ENCODE data around the gene ROMO1. TPM values are rescaled to one million over a fixed set of nuclear protein-coding genes. Genes with fewer than 3 reads are reported as not detected.
A peak's percentile ranks its signal among the peaks of the same experiment; 100 is the strongest.
"Not testable (repeated sequence)": the region's sequence is repeated elsewhere in the genome, so short reads cannot be mapped to it uniquely, and the experiment has no call there.

ROMO1 gene
- total RNA-seq, 1 donor from 2014 or later: 128 TPM

DNA sequence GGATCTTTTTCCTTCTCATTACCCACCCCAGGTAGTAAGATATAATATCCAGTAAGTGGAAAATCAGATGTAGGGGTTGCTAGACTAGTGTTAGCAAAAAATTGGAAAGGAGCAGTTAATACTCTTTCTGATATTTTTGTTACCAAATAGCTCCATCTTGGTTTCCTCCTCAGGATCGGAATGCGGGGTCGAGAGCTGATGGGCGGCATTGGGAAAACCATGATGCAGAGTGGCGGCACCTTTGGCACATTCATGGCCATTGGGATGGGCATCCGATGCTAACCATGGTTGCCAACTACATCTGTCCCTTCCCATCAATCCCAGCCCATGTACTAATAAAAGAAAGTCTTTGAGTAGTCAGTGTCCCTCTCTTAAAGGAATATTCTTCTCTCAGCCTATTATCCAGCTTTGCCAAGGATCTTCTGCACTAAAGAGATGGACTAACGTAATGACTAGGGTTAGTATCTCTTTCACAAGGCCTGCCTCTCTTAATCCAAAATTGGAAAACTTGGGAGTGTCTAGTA, 1.5 kb downstream of the ROMO1 start:
- Mint-ChIP-seq H3K9me3 (ENCODE audit: low read depth) (no peaks in the 10 kb centered on the region), H3K27ac (ENCODE audit: unreplicated experiment) (peak overlapping the region; percentile 93), H3K4me1 (ENCODE audit: low read depth) (peaks cover 43% of the 10 kb centered on the region), H3K27me3 (ENCODE audit: low read depth) (no peaks in the 10 kb centered on the region), H3K36me3 (ENCODE audit: low read depth) (peaks cover 29% of the 10 kb centered on the region), H3K4me3 (ENCODE audit: unreplicated experiment) (peak overlapping the region; percentile 97)
- TF ChIP-seq, protein P1, sequence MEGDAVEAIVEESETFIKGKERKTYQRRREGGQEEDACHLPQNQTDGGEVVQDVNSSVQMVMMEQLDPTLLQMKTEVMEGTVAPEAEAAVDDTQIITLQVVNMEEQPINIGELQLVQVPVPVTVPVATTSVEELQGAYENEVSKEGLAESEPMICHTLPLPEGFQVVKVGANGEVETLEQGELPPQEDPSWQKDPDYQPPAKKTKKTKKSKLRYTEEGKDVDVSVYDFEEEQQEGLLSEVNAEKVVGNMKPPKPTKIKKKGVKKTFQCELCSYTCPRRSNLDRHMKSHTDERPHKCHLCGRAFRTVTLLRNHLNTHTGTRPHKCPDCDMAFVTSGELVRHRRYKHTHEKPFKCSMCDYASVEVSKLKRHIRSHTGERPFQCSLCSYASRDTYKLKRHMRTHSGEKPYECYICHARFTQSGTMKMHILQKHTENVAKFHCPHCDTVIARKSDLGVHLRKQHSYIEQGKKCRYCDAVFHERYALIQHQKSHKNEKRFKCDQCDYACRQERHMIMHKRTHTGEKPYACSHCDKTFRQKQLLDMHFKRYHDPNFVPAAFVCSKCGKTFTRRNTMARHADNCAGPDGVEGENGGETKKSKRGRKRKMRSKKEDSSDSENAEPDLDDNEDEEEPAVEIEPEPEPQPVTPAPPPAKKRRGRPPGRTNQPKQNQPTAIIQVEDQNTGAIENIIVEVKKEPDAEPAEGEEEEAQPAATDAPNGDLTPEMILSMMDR (IDR thresholded peaks at IDR 0.05): no peak
- no peak for DNase-seq (ENCODE audit: low spot score)

DNA sequence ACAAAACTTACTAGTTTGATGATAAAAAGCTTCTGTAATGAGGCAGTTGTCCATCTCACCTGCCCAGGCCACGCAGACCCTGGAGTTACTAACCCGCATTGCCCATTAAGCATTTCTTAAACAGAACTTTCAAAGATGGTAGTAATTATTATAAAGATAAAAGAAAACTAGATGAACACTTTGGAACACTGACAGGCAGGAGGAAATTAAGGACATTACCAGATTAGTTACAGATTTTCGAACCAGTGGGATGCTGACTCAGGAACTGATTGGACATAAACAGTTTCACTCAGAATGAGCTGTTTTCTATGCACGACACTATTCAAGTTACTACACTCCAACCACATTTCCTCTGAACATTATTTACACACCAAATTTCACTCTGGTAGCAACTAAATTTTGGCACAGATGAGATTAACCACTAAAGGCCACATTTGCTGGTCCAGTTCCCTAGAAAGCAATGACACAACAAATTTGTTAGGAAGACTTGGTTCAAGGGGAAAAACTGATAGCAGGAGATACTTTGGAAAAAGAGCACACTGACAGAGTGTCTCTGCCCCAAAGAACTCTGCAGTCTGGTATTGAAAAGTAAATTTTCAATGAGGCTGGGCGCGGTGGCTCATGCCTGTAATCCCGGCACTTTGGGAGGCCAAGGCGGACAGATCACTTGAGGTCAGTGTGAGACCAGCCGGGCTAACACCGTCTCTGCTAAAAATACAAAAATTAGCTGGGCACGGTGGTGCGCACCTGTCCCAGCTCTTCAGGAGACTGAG, 3.0 kb downstream of the ROMO1 start:
- Mint-ChIP-seq H3K27ac (ENCODE audit: unreplicated experiment) (peak overlapping the region; percentile 41), H3K4me3 (ENCODE audit: unreplicated experiment) (no peak overlapping the region), H3K27me3 (ENCODE audit: low read depth) (no peaks in the 10 kb centered on the region), H3K9me3 (ENCODE audit: low read depth) (no peaks in the 10 kb centered on the region), H3K4me1 (ENCODE audit: low read depth) (peaks cover 42% of the 10 kb centered on the region), H3K36me3 (ENCODE audit: low read depth) (peaks cover 38% of the 10 kb centered on the region)
- TF ChIP-seq, protein P1 (IDR thresholded peaks at IDR 0.05): no peak
- no peak for DNase-seq (ENCODE audit: low spot score)

DNA sequence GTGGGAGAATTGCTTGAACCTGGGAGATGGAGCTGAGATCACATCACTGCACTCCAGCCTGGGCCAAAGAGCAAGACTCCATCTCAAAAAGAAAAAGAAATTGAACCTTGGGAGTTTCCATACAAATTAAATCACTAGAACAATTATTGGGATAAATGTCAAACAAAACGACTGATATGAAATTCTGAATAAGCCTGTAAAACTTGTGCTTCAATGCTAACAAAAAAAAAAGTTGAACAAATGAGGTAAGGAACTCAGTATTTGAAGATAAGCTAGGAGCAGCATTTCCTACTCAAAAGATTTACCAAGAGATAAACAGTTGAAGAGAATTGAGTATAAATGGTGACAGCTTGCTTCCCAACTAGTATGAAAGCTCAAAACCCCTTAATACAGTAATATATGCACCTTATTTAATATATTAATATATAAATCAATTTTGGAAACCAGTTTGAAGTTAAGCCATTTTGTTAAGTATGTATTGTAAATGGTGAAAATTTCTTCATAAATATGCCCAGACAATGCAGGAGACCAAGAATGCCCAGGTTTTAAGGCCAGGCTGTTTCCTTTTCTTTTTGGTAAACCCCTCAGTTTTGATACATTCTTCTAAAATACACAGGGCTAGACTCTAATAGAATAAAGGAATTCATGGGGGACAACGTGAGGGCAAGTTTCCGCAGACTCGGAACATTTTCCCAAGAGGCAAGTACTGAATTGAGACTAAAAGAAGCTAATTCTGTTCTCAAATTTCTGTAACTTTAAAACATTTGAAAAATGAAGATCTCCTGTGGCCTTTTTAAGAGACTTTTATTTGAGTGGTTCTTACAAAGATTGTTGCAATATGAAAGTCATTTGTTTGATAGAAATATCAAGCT, 3.9 kb downstream of the ROMO1 start:
- Mint-ChIP-seq H3K4me1 (ENCODE audit: low read depth) (peaks cover 34% of the 10 kb centered on the region), H3K27me3 (ENCODE audit: low read depth) (no peaks in the 10 kb centered on the region), H3K36me3 (ENCODE audit: low read depth) (peaks cover 40% of the 10 kb centered on the region), H3K9me3 (ENCODE audit: low read depth) (no peaks in the 10 kb centered on the region), H3K4me3 (ENCODE audit: unreplicated experiment) (no peak overlapping the region), H3K27ac (ENCODE audit: unreplicated experiment) (peak overlapping the region; percentile 62)
- no peak for DNase-seq (ENCODE audit: low spot score)
- TF ChIP-seq, protein P1 (IDR thresholded peaks at IDR 0.05): no peak

DNA sequence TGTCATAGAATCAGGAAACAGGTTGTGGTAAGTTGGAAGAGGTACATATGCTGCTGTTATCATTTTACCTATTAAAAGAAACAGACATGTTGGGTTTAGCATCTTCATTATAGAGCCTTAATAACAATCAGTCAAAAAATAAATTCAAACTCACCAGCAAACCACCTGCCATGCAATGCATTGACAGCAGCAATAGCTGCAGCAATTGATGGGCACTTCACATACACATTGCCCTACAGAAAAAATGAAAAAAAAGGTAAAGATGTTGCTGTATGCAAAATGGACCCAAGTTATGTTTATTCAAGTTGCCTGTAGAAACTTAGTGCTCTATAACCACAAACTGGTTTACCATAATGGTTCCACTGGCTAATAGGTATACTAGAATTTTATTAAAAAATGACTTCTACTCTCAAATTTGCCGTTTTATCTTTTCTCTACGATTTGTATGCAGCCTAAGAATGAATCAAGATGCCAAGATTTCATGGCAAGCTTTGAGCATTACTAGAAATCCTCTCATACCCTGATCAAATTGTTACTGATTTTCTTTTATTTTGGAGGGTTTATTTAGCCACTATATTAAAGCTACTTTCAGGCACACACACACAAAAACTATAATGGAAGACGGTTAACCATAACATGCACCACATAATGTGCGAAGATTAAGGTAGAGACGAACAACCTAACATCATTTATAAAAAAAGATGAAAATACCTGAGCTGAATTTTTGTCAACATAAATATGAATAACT, 5.5 kb downstream of the ROMO1 start:
- H3K27me3 Mint-ChIP-seq (ENCODE audit: low read depth): no peaks in the 10 kb centered on the region
- H3K36me3 Mint-ChIP-seq (ENCODE audit: low read depth): peaks cover 43% of the 10 kb centered on the region
- H3K4me3 Mint-ChIP-seq (ENCODE audit: unreplicated experiment): no peak overlapping the region
- TF ChIP-seq, protein P1 (IDR thresholded peaks at IDR 0.05): no peak
- no peak for DNase-seq (ENCODE audit: low spot score)
- peak overlapping the region; percentile 1 for H3K27ac Mint-ChIP-seq (ENCODE audit: unreplicated experiment)
- H3K4me1 Mint-ChIP-seq (ENCODE audit: low read depth): peaks cover 31% of the 10 kb centered on the region
- no peaks in the 10 kb centered on the region for H3K9me3 Mint-ChIP-seq (ENCODE audit: low read depth)

DNA sequence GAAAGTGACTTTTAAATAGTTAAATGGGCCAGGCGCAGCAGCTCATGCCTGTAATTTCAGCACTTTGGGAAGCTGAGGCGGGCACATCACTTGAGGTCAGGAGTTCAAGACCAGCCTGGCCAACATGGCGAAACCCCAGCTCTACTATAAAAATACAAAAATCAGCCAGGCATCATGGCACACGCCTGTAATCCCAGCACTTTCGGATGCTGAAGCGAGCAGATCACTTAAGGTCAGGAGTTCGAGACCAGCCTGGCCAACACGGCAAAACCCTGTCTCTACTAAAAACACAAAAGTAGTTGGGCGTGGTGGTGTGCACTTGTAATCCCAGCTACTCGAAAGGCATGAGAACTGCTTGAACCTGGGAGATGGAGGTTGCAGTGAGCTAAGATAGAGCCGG, 6.7 kb downstream of the ROMO1 start:
- DNase-seq (ENCODE audit: low spot score); H3K27ac Mint-ChIP-seq (ENCODE audit: unreplicated experiment); H3K9me3 Mint-ChIP-seq (ENCODE audit: low read depth); H3K27me3 Mint-ChIP-seq (ENCODE audit: low read depth); H3K4me3 Mint-ChIP-seq (ENCODE audit: unreplicated experiment): not testable (repeated sequence)
- H3K4me1 Mint-ChIP-seq (ENCODE audit: low read depth): peaks cover 23% of the 10 kb centered on the region
- peaks cover 48% of the 10 kb centered on the region for H3K36me3 Mint-ChIP-seq (ENCODE audit: low read depth)

DNA sequence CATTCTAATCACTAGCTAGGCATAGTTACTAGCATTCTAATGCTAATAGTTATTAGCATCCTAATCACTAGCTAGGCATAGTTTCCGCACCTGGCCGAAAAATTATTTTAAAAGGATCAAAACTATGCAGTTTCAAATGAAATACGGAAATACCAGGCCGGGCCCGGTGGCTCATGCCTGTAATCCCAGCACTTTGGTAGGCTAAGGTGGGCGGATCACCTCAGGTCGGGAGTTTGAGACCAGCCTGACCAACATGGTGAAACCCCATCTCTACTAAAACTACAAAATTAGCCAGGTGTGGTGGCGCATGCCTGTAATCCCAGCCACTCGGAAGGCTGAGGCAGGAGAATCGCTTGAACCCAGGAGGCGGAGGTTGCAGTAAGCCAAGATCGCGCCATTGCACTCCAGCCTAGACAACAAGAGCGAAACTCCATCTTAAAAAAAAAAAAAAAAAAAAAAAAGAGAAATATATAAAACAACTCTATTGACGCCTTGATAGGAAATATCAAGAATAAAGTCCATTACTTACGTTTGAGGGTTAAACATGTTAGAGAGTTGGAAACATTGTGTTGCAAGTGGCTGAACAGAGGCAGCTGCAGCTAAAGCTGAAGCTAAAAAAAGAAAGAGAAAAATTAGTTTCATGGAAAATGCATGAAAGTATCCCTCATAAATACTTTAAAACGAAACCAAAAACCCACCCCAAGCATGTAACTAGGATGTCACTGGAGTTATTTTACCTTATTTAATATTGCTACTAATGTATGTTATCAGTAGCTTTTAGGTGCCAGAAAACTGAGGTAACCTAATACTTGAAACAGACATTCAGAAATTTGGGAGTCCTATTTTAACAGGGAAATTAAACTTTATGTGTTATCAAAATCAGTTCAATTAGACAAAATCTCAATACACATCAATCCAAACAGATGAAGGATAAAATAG, 7.7 kb downstream of the ROMO1 start:
- H3K27ac Mint-ChIP-seq (ENCODE audit: unreplicated experiment); H3K9me3 Mint-ChIP-seq (ENCODE audit: low read depth); H3K4me3 Mint-ChIP-seq (ENCODE audit: unreplicated experiment); DNase-seq (ENCODE audit: low spot score); H3K27me3 Mint-ChIP-seq (ENCODE audit: low read depth): not testable (repeated sequence)
- Mint-ChIP-seq H3K4me1 (ENCODE audit: low read depth) (peaks cover 24% of the 10 kb centered on the region), H3K36me3 (ENCODE audit: low read depth) (peaks cover 53% of the 10 kb centered on the region)
